Bronchial epithelial cell (primary cell): Measurements from ENCODE around the gene IMPA2. TPM values are rescaled to one million over a fixed set of nuclear protein-coding genes. Genes with fewer than 3 reads are reported as not detected.
"Not testable (repeated sequence)": the region's sequence is repeated elsewhere in the genome, so short reads cannot be mapped to it uniquely, and the experiment has no call there.

Source experiments
- DNase-seq: peaks from one replicate; pipeline ENCODE4 v3.0.0-alpha.2; 2010; ENCODE audit warnings: low read depth
- FAIRE-seq: peaks from 2 replicates; lab custom pipeline; 2011; peaks lifted over from hg19 to GRCh38; lab: Jason Lieb, UNC
- H3K27me3 ChIP-seq: 2 replicates; pipeline ENCODE4 v1.5.1; 2011; ENCODE audit warnings: low read length; ENCODE audit not compliant: control insufficient read depth, insufficient read depth
- H3K36me3 ChIP-seq: 2 replicates; pipeline ENCODE4 v1.5.1; 2011; ENCODE audit warnings: low read length; ENCODE audit not compliant: control insufficient read depth, insufficient read depth
- H3K4me3 ChIP-seq: 2 replicates; pipeline ENCODE4 v1.5.1; 2011; ENCODE audit warnings: mild to moderate bottlenecking, low read depth, low read length, control low read depth
- total RNA-seq: library from RNA; depleted of rRNA; stranded (reverse); fragments of >200 nt; gene quantifications from 2 replicates; pipeline ENCODE4 v1.2.1, GENCODE V29; 2014
- TF ChIP-seq, protein P1 (sequence below): IDR thresholded peaks from 2 replicates; pipeline ENCODE4 v1.5.1; 2011; ENCODE audit warnings: mild to moderate bottlenecking, moderate library complexity, low read length, control low read depth, inconsistent platforms; ENCODE audit not compliant: insufficient read depth, severe bottlenecking

Gene IMPA2
- total RNA-seq, 1 donor from 2014 or later = 66.1 TPM

DNA sequence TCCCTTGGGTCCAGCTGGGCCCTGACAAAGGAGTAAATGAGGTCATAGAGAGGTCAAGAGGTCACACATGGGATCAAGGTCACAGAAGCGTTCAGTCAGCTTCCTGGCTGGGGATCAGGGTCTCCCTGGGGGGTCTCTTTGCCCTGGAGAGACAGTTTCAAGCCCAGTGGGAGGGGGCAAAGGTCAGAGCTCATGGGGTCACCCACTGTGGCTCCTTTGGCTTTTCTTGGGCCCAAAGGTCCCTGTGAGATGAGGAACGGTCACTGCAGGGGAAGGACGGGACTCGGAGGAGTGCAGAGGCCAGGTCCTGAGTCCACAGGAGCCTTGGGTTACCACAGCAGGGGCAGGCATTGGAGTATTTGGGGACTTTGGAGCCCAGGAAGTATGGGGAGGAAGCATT lies 81.7 kb downstream of the IMPA2 start:
- Histone ChIP-seq H3K4me3 (no peak overlapping the region), H3K36me3 (no peaks in the 10 kb centered on the region), H3K27me3 (no peaks in the 10 kb centered on the region)
- TF ChIP-seq, protein P1, sequence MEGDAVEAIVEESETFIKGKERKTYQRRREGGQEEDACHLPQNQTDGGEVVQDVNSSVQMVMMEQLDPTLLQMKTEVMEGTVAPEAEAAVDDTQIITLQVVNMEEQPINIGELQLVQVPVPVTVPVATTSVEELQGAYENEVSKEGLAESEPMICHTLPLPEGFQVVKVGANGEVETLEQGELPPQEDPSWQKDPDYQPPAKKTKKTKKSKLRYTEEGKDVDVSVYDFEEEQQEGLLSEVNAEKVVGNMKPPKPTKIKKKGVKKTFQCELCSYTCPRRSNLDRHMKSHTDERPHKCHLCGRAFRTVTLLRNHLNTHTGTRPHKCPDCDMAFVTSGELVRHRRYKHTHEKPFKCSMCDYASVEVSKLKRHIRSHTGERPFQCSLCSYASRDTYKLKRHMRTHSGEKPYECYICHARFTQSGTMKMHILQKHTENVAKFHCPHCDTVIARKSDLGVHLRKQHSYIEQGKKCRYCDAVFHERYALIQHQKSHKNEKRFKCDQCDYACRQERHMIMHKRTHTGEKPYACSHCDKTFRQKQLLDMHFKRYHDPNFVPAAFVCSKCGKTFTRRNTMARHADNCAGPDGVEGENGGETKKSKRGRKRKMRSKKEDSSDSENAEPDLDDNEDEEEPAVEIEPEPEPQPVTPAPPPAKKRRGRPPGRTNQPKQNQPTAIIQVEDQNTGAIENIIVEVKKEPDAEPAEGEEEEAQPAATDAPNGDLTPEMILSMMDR = no peak
- FAIRE-seq (no peak), DNase-seq (no peak)

DNA sequence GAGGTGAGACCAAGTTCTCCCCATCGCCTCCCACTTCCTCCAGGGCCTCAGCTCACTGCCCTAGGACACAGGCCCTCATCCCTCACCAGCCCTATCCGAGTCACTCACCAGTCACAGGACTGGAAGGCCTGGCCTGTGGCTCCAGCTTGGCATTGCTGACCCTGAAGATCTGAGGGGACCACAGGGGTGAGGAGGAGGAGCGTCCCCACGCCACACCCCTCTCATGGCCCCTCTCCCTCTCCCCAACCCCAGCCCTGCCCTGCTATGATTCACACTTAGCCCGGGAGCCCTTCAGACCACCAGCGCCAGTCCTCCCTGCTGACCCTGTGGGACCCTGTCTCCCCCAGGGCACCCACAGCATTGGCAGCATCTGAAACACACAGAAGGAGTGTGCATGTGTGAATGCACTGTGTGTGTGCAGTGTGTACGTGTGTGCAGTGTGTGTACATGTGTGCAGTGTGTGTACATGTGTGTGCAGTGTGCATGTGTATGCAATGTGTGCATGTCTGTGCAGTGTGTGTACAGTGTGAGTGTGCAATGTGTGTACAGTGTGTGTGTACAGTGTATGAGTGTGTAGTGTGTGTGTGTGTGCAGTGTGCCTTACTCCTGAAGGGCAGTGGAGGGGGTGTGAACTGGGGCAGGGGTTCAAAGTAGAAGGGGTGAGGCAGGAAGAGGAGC lies 82.9 kb downstream of the IMPA2 start:
- Histone ChIP-seq H3K4me3 (no peak overlapping the region), H3K27me3 (no peaks in the 10 kb centered on the region), H3K36me3 (no peaks in the 10 kb centered on the region)
- DNase-seq (no peak), FAIRE-seq (peak; percentile 95)
- TF ChIP-seq, protein P1 = no peak

DNA sequence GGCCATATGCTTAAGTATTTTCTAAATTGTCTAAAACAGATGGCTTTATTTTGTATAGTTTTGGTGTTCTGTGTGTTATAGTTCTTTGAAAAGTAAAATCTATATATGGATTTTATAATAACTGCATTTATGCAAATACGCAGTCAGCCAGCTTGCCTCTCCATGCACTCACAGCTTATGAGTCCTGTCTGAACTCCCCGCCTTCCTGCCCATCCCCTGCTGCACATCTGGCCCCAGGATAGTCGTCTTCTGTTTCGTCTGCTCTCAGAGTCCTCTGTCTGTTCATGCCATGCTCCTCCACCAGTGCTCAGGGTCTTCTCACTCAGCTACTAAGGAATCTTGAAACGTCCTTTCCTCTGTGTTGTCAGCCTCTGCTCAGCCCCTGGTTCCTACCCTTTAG lies 84.1 kb downstream of the IMPA2 start:
- FAIRE-seq (no peak), DNase-seq (no peak)
- Histone ChIP-seq H3K36me3 (no peaks in the 10 kb centered on the region), H3K27me3 (no peaks in the 10 kb centered on the region), H3K4me3 (no peak overlapping the region)
- TF ChIP-seq, protein P1 = no peak

DNA sequence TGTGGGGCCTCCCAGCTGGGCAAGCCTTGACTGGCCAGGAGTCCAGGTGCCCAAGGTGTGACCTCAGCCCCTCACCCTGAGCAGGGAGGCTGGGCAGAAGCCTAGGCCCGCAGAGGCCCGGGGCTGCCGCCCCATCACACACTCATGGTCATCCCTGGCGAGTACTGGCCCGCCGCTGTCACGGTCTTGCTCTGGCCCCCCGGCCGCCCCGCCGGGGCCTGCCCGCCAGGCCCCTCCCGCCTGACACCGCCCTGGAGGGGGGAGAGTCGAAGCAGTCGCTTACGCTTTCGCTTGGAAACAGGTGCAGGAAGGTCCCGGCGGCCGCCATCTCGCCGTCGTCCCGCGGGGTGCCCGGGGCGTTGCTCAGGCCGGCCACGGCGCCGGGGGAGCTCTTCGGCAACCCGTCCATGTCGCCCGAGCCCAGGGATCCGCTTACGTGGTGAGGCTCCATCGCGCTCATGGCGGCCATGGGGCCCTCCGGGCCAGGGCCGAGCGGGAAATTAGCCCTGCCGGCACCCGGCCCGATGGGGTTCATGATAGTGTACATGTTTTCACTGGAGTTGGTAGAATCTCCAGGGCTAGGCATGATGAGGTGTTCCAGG lies 85.7 kb downstream of the IMPA2 start:
- no peak overlapping the region for H3K4me3 ChIP-seq
- H3K36me3 ChIP-seq = no peaks in the 10 kb centered on the region
- DNase-seq (no peak), FAIRE-seq (no peak)
- no peaks in the 10 kb centered on the region for H3K27me3 ChIP-seq
- TF ChIP-seq, protein P1 = no peak

DNA sequence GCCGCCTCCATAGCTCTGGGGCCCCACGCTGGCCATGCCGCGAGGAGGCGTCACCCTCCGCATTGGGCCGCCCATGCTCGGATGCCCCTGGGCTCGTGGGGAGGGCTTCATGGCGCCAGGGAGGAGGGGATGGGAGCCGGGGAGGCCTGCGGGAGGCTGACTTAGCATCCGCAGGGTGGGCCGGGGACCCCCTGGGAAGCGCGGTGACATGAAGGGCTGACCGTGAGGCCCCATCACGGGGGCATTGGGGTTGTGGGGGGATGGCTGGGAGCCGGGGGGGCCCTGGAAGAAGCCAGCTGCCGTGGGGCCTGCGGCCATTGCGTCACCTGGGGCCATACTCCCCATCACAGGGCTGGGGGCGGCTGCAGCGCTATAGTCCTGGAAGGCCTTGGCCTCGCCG lies 86.4 kb downstream of the IMPA2 start:
- TF ChIP-seq, protein P1 = no peak
- no peak for DNase-seq
- Histone ChIP-seq H3K4me3 (no peak overlapping the region), H3K27me3 (no peaks in the 10 kb centered on the region), H3K36me3 (no peaks in the 10 kb centered on the region)
- no peak for FAIRE-seq

DNA sequence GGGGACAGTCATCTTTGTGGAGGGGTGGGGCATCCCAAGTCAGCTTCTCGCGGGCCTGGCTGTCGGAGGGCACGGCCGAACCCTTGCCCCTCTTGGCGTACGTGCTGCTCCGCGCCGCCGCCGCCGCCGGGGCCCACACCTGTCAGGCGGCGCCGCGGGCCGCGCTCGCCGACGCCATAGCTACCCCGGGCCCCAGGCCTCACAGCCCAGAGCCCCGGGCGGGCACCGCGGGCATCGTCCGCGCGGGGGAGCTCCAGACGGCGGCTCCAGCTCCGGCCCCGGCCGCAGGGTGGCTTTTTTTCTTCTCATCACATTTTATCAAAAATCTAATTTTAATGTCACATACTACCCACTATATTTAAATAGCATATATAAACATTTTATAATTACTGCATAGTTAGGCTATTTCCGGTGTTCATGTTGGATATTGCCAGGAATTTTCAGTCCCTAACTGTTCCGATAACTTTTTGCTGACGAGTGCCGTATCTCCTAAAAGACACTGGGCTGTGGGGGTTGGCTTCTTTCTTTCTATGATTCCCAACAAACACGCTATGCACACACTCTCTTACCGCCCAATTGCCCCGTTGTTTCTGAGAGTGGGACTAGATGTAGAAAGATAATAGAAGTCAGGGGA lies 87.1 kb downstream of the IMPA2 start:
- DNase-seq, H3K4me3 ChIP-seq, FAIRE-seq, H3K36me3 ChIP-seq, H3K27me3 ChIP-seq: not testable (repeated sequence)
